ENCODE data around the gene NBDY. TPM values are rescaled to one million over a fixed set of nuclear protein-coding genes. Genes with fewer than 3 reads are reported as not detected.

The NBDY gene
- total and polyA plus RNA-seq, 2 donors (not counting 3 experiments of a cell fraction or from before 2014, with no cell fraction given), result 33.0 to 57.3 TPM

DNA sequence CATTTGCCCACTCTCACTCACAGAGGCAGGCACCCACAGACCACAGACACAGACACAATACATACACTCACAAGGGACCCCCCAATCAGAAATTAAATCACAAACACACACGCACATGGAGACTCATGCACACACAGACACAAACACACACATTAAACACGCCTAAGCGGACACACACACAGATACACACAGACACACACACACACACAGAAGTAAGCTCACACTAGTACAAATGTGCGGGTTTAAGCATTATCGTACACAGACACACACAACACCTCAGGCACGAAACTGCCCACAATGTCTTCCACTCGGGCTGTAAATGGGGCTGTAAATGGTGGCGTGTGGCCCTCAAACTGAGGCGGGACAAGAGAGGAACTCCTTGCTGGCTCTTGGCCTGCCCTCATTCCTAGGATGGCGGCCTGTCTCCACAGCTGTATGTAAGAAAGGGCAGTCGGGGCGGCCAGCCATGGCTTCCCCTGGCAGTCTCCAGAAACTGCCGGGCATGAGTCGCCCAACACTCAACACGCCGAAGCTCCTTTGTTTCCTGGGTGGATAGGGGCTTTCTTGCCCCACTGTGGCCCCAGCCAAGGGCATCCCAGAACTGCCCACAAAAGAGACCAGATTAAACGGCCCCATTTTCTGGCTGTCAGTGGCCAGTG lies 53.9 kb downstream of the NBDY start:
- Histone ChIP-seq H3K9ac (replicated peaks; ENCODE audit: extremely low read depth, insufficient read depth, low read length) (no peak overlapping the region), H3K9me1 (replicated peaks; ENCODE audit: control insufficient read depth, extremely low read depth, insufficient read depth, low read length) (no peaks in the 10 kb centered on the region), H2AFZ (ENCODE audit: low read depth, low read length) (no peak overlapping the region), H3K79me2 (ENCODE audit: control insufficient read depth, insufficient read depth, low read length) (no peaks in the 10 kb centered on the region), H3K4me2 (ENCODE audit: insufficient read depth, low read length) (no peak overlapping the region), H3K9me3 (replicated peaks; ENCODE audit: control insufficient read depth, insufficient read depth, low read length) (no peaks in the 10 kb centered on the region), H3K27me3 (ENCODE audit: control insufficient read depth in 2 of 2, insufficient read depth in 2 of 2, low read length in 2 of 2) (no peaks in the 10 kb centered on the region), H4K20me1 (replicated peaks; ENCODE audit: control insufficient read depth, extremely low read depth, insufficient read depth, low read length) (no peaks in the 10 kb centered on the region), H3K36me3 (ENCODE audit: control insufficient read depth in 2 of 2, extremely low read depth in 1 of 2, insufficient read depth in 2 of 2, low read length in 2 of 2) (no peaks in the 10 kb centered on the region), H3K27ac (ENCODE audit: insufficient read depth, low read depth, low read length) (no peak overlapping the region), H3K4me1 (ENCODE audit: control insufficient read depth, extremely low read depth, insufficient read depth, low read length) (no peaks in the 10 kb centered on the region), H3K4me3 (replicated peaks in 1 of 3; ENCODE audit: insufficient read depth in 1 of 3, low read depth in 1 of 3, low read length in 3 of 3) (no peak overlapping the region)
- dilution Hi-C loops (cut with MboI; ENCODE audit: extremely low pct_ligation_motif_present, low sequenced_read_pairs), result no loop called here
- FAIRE-seq (peak; percentile 62), DNase-seq (ENCODE audit: low read depth, low spot score) (no peak)
- no TSS peak for BruUV-seq (replicated peaks)
- intact Hi-C loops (cut with micrococcal nuclease), result no loop called here
- CTCF ChIA-PET, result interaction anchor here (1.8 kb wide), 1 partner anchor 195 kb away, joined by 4 read pairs; no protein-coding TSS in a partner anchor
- POLR2A ChIA-PET, result no interaction called here
- no peak for TF ChIP-seq GATA2 (IDR thresholded peaks at IDR 0.05; ENCODE audit: insufficient read depth, insufficient read length, low read depth, low read length)
- TF ChIP-seq FOS (IDR thresholded peaks at IDR 0.05; ENCODE audit: borderline replicate concordance, insufficient read depth, low read length), result no peak
- TF ChIP-seq POLR2AphosphoS5 (IDR thresholded peaks at IDR 0.05; ENCODE audit: insufficient read depth, low read depth, low read length), result no peak
- no peak for TF ChIP-seq JUN (IDR thresholded peaks at IDR 0.05; ENCODE audit: borderline replicate concordance, insufficient read depth, insufficient read length, low read depth)
- no peak for TF ChIP-seq MYC (IDR thresholded peaks at IDR 0.05; ENCODE audit: low read depth, low read length)
- TF ChIP-seq, protein P1, sequence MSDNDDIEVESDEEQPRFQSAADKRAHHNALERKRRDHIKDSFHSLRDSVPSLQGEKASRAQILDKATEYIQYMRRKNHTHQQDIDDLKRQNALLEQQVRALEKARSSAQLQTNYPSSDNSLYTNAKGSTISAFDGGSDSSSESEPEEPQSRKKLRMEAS (IDR thresholded peaks at IDR 0.05; ENCODE audit: insufficient read depth, insufficient read length), result no peak
- TF ChIP-seq POLR2A (IDR thresholded peaks at IDR 0.05; ENCODE audit: low read depth, low read length), result no peak

DNA sequence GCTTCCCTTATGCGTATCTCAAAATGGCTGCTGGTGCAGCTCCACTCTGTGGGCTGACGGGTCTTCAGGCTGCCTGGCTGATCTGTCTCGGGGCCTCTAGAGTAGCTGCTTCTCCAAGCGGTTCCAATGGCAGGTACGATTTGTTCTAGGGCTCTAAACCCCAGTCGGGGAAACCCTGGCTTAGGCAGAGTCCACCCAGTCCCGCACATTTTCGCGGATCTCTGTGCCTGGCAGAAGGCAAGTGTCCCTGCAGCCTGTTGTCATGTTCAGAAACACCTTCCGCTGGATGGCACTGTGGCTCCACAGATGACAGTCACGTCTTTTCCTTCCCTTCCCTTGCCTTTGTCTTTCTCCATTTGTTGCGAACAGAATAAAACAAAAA lies 54.4 kb downstream of the NBDY start:
- no peak overlapping the region for H2AFZ ChIP-seq (ENCODE audit: low read depth, low read length)
- no peak overlapping the region for H3K9ac ChIP-seq (replicated peaks; ENCODE audit: extremely low read depth, insufficient read depth, low read length)
- no peaks in the 10 kb centered on the region for H4K20me1 ChIP-seq (replicated peaks; ENCODE audit: control insufficient read depth, extremely low read depth, insufficient read depth, low read length)
- no peak for FAIRE-seq
- H3K79me2 ChIP-seq (ENCODE audit: control insufficient read depth, insufficient read depth, low read length), result no peaks in the 10 kb centered on the region
- no peaks in the 10 kb centered on the region for H3K9me1 ChIP-seq (replicated peaks; ENCODE audit: control insufficient read depth, extremely low read depth, insufficient read depth, low read length)
- H3K27ac ChIP-seq (ENCODE audit: insufficient read depth, low read depth, low read length), result no peak overlapping the region
- no peak for DNase-seq (ENCODE audit: low read depth, low spot score)
- intact Hi-C loops (cut with micrococcal nuclease) (no loop called here), dilution Hi-C loops (cut with MboI; ENCODE audit: extremely low pct_ligation_motif_present, low sequenced_read_pairs) (no loop called here)
- no peaks in the 10 kb centered on the region for H3K9me3 ChIP-seq (replicated peaks; ENCODE audit: control insufficient read depth, insufficient read depth, low read length)
- H3K36me3 ChIP-seq (ENCODE audit: control insufficient read depth in 2 of 2, extremely low read depth in 1 of 2, insufficient read depth in 2 of 2, low read length in 2 of 2), result no peaks in the 10 kb centered on the region
- TF ChIP-seq POLR2A (IDR thresholded peaks at IDR 0.05; ENCODE audit: low read depth, low read length), result no peak
- no peak for TF ChIP-seq EZH2 (IDR thresholded peaks at IDR 0.05; ENCODE audit: borderline replicate concordance, low read depth, low read length, severe bottlenecking)
- TF ChIP-seq FOS (IDR thresholded peaks at IDR 0.05; ENCODE audit: borderline replicate concordance, insufficient read depth, low read length), result no peak
- TF ChIP-seq, protein P1 (IDR thresholded peaks at IDR 0.05; ENCODE audit: insufficient read depth, insufficient read length), result no peak
- TF ChIP-seq JUN (IDR thresholded peaks at IDR 0.05; ENCODE audit: borderline replicate concordance, insufficient read depth, insufficient read length, low read depth), result no peak
- TF ChIP-seq GATA2 (IDR thresholded peaks at IDR 0.05; ENCODE audit: insufficient read depth, insufficient read length, low read depth, low read length), result no peak
- TF ChIP-seq MYC (IDR thresholded peaks at IDR 0.05; ENCODE audit: low read depth, low read length), result no peak
- TF ChIP-seq, protein P2, sequence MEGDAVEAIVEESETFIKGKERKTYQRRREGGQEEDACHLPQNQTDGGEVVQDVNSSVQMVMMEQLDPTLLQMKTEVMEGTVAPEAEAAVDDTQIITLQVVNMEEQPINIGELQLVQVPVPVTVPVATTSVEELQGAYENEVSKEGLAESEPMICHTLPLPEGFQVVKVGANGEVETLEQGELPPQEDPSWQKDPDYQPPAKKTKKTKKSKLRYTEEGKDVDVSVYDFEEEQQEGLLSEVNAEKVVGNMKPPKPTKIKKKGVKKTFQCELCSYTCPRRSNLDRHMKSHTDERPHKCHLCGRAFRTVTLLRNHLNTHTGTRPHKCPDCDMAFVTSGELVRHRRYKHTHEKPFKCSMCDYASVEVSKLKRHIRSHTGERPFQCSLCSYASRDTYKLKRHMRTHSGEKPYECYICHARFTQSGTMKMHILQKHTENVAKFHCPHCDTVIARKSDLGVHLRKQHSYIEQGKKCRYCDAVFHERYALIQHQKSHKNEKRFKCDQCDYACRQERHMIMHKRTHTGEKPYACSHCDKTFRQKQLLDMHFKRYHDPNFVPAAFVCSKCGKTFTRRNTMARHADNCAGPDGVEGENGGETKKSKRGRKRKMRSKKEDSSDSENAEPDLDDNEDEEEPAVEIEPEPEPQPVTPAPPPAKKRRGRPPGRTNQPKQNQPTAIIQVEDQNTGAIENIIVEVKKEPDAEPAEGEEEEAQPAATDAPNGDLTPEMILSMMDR (IDR thresholded peaks at IDR 0.05; ENCODE audit: extremely low read depth in 1 of 2, insufficient read depth in 1 of 2, low read depth in 1 of 2, low read length in 2 of 2), result no peak
- TF ChIP-seq POLR2AphosphoS5 (IDR thresholded peaks at IDR 0.05; ENCODE audit: insufficient read depth, low read depth, low read length), result no peak
- no peaks in the 10 kb centered on the region for H3K4me1 ChIP-seq (ENCODE audit: control insufficient read depth, extremely low read depth, insufficient read depth, low read length)
- BruUV-seq (replicated peaks), result no TSS peak
- CTCF ChIA-PET, result no interaction called here
- no peak overlapping the region for H3K4me2 ChIP-seq (ENCODE audit: insufficient read depth, low read length)
- POLR2A ChIA-PET, result no interaction called here
- H3K27me3 ChIP-seq (ENCODE audit: control insufficient read depth in 2 of 2, insufficient read depth in 2 of 2, low read length in 2 of 2), result no peaks in the 10 kb centered on the region
- no peak overlapping the region for H3K4me3 ChIP-seq (replicated peaks in 1 of 3; ENCODE audit: insufficient read depth in 1 of 3, low read depth in 1 of 3, low read length in 3 of 3)
